Body of pancreas (tissue), 4 donors: Measurements from ENCODE around the gene CTNNA2.

Source experiments
- CTCF ChIP-seq, 7 experiments: fragments of 450-650 bp in 4 of 7; fragments of 200-600 bp in 3 of 7; sonication (generic) in 3 of 7; IDR thresholded peaks; one replicate each; pipeline ENCODE4 v1.5.1; 2016 to 2019; ENCODE audit warnings: antibody characterized with exemption in 7 of 7
- POLR2A ChIP-seq, 3 donors: fragments of 450-650 bp; IDR thresholded peaks; one replicate each; pipeline ENCODE4 v1.6.1; 2016; ENCODE audit warnings: antibody characterized with exemption in 3 of 3, mild to moderate bottlenecking in 2 of 3

GRCh38 chr2:80117401-80117800, 604.5 kb downstream of the CTNNA2 start:
- no peak for TF ChIP-seq POLR2A (IDR thresholded peaks at IDR 0.05)
- TF ChIP-seq CTCF (IDR thresholded peaks at IDR 0.05) = no peak
